H7 (cell line): ENCODE results near the gene CD34. TPM values are rescaled to one million over a fixed set of nuclear protein-coding genes. Genes with fewer than 3 reads are reported as not detected.

Source experiments
- DNase-seq: peaks from one replicate; pipeline ENCODE4 v3.0.0; 2012
- H3K27me3 ChIP-seq: 2 replicates; pipeline ENCODE4 v1.6.0; 2011; ENCODE audit warnings: mild to moderate bottlenecking, low read length; ENCODE audit not compliant: control insufficient read depth, insufficient read depth
- H3K36me3 ChIP-seq: replicated peaks from 2 replicates; pipeline ENCODE4 v1.5.1; 2011; ENCODE audit warnings: low read length; ENCODE audit not compliant: control insufficient read depth, insufficient read depth
- H3K4me3 ChIP-seq: 2 replicates; pipeline ENCODE4 v1.5.1; 2011; ENCODE audit warnings: low read depth, mild to moderate bottlenecking, control low read depth, low read length, moderate library complexity; ENCODE audit not compliant: insufficient read depth
- total RNA-seq: library from RNA; depleted of rRNA; stranded (reverse); fragments of >200 nt; shearing (Covaris generic); gene quantifications from 2 replicates; pipeline ENCODE4 v1.2.3, GENCODE V29; 2014

CD34 gene
- total RNA-seq, 1 experiment from 2014 or later = not detected

DNA sequence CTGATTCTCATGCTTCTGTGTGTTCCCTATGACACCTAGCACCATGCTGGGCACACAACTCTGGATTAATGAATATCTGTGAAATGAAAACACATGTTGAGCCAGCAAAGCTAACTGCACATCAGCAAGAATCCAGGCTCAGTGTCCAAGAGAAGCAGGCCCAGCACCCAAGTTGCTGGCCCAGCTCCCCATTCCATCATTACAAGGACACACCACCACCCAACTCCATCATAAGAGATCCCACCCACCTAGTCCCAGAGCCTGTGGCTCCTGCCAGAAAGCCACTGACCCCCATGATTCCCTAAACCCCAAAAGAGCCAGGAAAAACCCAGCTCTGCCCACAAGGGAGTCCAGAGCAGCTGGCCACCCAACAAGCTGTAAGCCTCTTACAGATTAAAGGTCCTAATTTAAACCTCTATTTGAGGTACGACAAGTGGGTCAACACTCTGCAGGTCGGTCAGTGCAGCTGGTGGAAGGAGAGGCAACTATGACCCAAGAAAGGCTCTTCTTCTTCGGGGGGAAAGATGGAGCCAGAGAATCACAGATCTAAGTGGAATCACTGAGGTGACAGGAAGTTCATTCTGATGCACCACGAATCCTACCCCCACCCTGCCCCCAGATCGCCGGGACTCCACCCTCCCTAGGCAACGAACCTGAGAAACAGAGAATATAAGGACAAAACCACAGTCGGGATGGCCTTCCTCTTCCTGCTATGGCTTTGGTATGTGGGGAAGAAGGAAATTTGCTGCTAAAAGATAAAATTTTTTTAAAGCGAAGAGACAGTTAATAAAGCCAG lies 58.2 kb downstream of the CD34 start:
- no peaks in the 10 kb centered on the region for H3K36me3 ChIP-seq
- no peak overlapping the region for H3K4me3 ChIP-seq
- no peak for DNase-seq
- H3K27me3 ChIP-seq = no peaks in the 10 kb centered on the region

DNA sequence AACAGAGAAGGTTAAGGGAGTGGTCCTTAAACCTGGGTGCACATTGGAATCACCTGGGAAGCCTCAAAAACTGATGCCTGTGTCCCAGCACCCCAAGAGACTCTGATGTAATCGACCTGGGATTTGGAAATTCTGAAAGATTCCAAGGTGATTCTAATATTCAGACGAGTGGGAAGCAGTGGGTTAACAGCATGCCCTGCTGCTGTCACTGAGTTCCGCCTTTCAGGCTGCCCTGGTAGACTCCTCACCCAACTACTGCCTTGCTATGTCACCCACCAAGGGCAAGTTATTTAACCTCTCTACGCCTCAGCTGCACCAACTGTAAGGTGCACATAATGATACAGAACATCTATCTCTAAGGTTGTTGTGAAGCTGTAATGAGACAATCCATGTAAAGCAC lies 59.2 kb downstream of the CD34 start:
- no peaks in the 10 kb centered on the region for H3K27me3 ChIP-seq
- no peaks in the 10 kb centered on the region for H3K36me3 ChIP-seq
- no peak overlapping the region for H3K4me3 ChIP-seq
- no peak for DNase-seq

DNA sequence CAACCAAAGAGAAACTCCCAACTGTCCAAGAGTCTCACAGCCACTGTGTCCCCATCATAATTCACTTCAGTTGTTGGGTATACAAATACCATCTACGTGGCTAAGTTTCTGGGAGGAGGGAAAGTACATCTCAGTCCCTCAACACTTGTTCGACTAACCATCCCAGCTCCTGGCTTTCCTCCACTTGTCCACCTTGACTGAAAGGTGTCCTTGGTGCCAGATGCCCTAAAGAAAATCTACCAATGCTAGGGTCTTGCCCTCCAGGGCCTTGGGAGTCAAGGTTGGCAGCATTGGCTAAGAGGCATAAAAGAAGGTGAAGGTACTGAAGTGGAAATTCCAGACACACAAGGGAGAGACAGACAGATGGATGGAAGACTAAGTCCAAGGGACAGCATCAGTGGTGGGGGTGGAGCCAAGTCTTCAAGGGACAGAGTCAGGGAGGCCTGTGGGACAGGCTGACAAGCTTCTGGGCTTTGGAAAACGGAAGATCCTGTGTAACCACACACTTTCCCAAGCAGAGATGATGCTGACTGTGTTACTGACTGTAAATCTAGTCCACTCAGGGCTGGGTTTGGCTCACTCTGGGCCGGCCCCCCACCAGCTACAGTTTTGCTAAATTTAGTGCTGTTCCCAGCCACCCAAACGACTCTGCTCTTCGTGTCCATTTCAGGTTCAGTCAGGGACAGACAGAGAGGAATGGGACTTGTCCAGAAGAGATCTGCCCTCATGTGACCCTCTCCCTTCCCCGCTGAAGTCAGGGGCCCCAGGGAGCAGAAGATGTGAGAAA lies 60.1 kb downstream of the CD34 start:
- DNase-seq = no peak
- Histone ChIP-seq H3K27me3 (no peaks in the 10 kb centered on the region), H3K4me3 (no peak overlapping the region), H3K36me3 (no peaks in the 10 kb centered on the region)

DNA sequence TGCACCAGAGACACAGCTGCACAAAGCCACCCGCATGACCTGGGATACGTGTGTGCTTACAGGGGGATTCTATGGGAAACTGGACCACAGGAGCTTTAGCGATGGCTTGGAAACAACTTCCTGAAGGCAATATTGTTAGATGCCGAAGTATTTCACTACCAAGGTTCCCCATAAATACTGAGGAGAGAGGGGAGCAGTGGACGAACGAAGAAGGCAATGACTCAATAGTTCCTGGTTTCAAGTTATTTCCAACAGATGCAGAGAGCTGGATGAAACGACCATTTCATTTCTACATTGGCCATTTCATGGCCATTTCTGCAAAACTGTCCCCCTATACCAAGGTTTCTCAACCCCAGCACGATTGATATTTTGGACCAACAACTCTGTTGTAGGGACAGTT lies 61.3 kb downstream of the CD34 start:
- Histone ChIP-seq H3K4me3 (no peak overlapping the region), H3K27me3 (no peaks in the 10 kb centered on the region), H3K36me3 (no peaks in the 10 kb centered on the region)
- DNase-seq = no peak

DNA sequence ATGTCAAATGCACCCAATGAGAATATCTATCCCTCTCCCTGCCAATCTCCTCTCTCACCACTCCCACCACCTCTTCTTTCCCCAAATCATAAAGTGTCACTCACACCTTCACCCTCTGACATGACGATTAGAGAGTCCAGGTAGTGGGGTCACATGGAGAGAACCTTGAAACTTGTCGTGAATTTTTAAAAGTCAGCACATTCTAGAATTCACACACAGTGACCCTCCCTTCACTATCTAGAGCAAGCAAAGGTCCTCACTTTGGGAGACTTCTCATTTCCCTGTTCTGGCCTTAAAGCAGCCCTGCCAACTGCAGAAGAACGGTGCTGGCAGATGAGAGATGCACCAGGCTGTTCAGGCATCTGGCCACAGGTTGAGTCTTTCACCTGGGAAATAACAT lies 61.9 kb downstream of the CD34 start:
- Histone ChIP-seq H3K27me3 (no peaks in the 10 kb centered on the region), H3K4me3 (no peak overlapping the region), H3K36me3 (no peaks in the 10 kb centered on the region)
- DNase-seq = no peak

DNA sequence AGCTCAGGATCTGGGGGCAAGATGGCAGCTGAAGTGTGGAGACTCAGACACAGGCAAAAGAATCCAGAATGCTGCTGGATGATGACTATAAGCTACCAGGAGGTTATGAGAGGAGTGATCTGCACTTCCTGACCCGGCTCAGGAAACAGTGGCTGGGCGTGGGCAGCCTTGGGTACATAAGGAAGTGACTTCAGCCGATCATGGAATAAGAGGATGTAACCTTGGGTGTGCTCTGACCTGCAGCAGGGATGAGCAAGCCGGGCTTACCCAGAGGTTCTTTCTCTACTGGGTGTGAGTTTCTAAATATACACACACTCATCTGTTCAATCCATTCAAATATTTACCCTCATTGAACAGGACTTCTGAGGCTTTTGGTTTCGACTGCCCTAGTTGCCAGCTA lies 62.7 kb downstream of the CD34 start:
- DNase-seq = no peak
- no peaks in the 10 kb centered on the region for H3K27me3 ChIP-seq
- H3K4me3 ChIP-seq = no peak overlapping the region
- H3K36me3 ChIP-seq = no peaks in the 10 kb centered on the region

DNA sequence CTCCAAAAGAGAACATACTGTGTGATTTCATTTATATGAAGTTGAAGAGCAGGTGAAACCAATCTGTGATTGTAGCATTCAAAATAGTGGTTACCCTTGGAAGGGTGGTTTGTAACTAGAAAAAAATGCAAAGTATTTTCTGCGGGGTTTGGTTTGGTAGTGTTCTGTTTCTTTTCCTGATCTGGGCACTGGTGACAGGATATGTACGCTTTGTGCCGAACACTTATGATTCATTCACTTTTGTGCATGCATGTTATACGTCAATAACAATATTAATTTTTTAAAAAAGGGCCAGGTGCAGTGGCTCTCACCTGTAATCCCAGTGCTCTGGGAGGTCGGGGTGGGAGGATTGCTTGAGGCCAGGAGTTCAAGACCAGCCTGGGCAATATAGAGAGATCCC lies 63.8 kb downstream of the CD34 start:
- no peak for DNase-seq
- H3K27me3 ChIP-seq = no peaks in the 10 kb centered on the region
- no peaks in the 10 kb centered on the region for H3K36me3 ChIP-seq
- no peak overlapping the region for H3K4me3 ChIP-seq

DNA sequence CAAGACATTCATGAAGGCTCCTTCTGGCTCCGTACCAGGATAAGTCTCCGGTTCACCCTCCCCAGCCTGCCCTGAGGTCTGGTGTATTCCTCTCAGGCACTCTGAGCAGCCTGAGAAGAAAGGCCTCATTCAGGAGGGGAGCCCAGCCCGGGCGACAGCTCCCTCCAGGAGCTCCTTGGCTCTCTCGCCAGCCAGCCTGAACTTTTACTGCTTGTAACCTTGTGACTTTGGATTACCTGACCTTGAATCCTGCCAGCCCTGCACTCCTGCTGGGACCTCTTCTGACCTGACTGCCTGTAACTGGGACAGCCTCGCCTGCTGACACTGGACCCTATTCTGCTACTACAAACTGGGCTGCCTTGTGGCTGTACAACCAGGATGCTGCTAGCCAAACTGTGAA lies 65.8 kb downstream of the CD34 start:
- no peak overlapping the region for H3K4me3 ChIP-seq
- H3K36me3 ChIP-seq = no peaks in the 10 kb centered on the region
- DNase-seq = no peak
- H3K27me3 ChIP-seq = no peaks in the 10 kb centered on the region

DNA sequence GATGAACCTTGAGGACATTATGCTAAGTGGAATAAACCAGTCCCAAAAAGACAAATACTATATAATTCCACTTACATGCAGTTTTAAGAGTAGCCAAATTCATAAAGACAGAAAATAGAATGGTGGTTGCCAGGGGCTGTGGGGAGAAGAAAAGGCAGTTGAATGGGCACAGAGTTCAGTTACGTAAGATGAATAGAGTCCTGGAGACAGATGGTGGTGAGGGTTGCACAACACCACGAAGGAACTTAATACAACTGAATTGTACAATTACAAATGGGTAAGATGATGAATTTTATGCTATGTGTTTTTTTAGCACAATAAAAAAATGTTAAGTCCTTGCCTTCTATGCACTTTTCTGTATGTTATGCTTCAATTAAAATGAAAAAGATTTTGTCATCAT lies 66.6 kb downstream of the CD34 start:
- Histone ChIP-seq H3K36me3 (no peaks in the 10 kb centered on the region), H3K4me3 (no peak overlapping the region), H3K27me3 (no peaks in the 10 kb centered on the region)
- DNase-seq = no peak

DNA sequence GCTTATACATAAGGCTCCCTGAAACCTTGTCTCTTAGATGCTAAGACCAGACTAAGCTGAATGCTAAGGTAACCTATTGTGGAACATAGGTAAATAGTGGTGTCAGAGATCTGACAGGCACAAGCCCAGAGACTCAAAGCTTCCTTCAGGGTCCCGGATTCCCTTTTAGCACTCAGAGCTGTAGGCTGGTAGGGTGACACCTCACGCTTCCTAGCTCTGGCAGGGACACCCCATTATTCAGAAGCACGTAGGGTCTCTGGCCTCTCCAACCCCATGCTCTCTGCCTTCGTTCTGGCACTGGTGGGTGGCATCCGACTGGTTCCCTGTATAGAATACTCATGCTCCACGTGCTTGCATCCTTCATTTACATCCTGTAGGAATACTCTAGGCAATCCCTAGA lies 68.4 kb downstream of the CD34 start:
- Histone ChIP-seq H3K36me3 (no peaks in the 10 kb centered on the region), H3K27me3 (no peaks in the 10 kb centered on the region), H3K4me3 (no peak overlapping the region)
- DNase-seq = no peak

DNA sequence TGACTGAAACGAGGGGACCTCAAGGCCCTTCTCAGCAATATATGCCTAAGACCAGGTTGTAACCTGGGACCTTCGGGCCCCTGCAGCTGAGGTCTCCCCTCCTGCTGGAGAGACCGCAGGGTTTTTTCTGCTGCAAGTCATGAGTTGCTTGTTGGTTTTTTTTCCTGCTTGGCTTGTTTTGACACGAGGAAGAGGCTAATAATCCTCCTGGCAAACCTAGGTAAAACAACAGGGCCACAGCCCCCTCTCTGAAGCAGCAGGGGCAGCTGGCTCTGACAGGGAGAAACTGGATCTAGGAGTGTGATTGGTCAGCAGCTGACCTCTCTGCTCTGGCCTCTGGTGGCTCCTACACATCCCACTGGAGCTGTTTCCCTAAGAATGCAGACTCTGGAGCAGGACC lies 69.0 kb downstream of the CD34 start:
- no peaks in the 10 kb centered on the region for H3K27me3 ChIP-seq
- DNase-seq = peak; percentile 58
- no peak overlapping the region for H3K4me3 ChIP-seq
- no peaks in the 10 kb centered on the region for H3K36me3 ChIP-seq

DNA sequence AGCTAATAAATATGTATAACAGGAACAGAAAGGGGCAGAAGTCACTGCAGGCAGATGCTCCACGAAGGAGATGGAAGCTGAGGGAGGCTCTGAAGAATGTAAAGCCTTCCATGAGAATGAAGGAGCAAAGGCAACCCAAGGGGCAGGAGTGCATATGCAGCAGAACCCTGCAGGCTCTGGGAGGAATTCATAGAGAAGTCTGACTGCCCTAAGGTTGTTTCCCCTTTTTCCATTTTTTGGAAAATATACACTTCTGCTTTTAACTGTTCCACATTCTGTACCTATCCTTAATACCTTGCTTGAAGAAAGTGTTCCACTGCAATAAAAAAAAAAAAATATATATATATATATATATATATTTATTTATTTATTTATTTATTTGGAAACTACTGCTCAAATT lies 69.6 kb downstream of the CD34 start:
- H3K27me3 ChIP-seq = no peaks in the 10 kb centered on the region
- H3K4me3 ChIP-seq = no peak overlapping the region
- no peak for DNase-seq
- no peaks in the 10 kb centered on the region for H3K36me3 ChIP-seq

DNA sequence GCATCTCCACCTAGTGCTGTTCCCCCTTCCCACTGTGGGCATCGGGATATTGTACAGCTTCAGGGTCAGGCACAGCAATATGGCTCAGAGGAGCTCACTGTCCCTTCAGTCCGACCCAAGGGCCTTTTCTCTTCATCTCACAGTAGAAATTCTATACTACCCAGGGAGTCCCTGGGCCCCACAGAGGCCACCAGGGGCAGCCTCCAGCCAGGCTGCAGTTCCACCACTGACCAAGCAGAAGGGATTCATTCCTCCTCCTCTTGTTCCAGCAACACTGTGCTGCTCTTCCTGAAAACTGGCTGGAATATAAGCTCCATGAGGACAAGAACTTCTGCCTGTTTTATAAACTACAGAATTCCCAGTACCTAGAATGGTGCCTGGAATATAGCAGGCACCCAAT lies 70.5 kb downstream of the CD34 start:
- Histone ChIP-seq H3K27me3 (no peaks in the 10 kb centered on the region), H3K36me3 (no peaks in the 10 kb centered on the region), H3K4me3 (no peak overlapping the region)
- peak; percentile 45 for DNase-seq

DNA sequence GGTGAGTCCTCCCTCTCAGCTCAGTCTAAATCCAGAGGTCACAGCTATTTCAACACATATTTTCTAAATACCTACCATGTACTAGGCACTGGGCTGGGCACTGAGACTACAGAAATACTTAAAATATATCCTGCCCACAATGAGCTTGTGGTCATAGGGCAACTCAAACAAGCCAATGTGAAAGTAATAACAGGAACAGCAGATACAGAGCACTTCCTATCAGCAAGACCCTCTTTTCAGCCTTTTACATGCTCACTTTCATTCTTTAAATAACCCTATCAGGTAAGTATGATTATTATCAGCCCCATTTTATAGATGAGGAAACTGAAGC lies 71.9 kb downstream of the CD34 start:
- Histone ChIP-seq H3K27me3 (no peaks in the 10 kb centered on the region; the same call in 1 of the 2 replicates), H3K36me3 (no peaks in the 10 kb centered on the region), H3K4me3 (no peak overlapping the region)
- no peak for DNase-seq
